ENCODE data around the gene HOXC5. TPM values are rescaled to one million over a fixed set of nuclear protein-coding genes. Genes with fewer than 3 reads are reported as not detected.
A peak's percentile ranks its signal among the peaks of the same experiment; 100 is the strongest.

The HOXC5 gene
- total and polyA plus RNA-seq, 3 donors from 2014 or later: 1.3 to 5.5 (median 1.9) TPM

GRCh38 chr12:54037360-54038283, 4.8 kb downstream of the HOXC5 start:
- WGBS, 2 donors: 72 to 79% methylated on average over 14 of the region's 14 CpGs
- Histone ChIP-seq H3K9me3 (no peaks in the 10 kb centered on the region), H3K27ac (no peak overlapping the region), H3K4me1 (peaks cover 4% of the 10 kb centered on the region), H3K36me3 (ENCODE audit: low read depth, missing control alignments) (no peaks in the 10 kb centered on the region), H3K27me3 (no peaks in the 10 kb centered on the region), H3K4me3 (no peak overlapping the region)
- intact Hi-C loops (cut with DNase I; ENCODE audit: low total_unique reads): no loop called here
- TF ChIP-seq POLR2A (IDR thresholded peaks at IDR 0.05) (no peak), CTCF (IDR thresholded peaks at IDR 0.05) (no peak)
- DNase-seq: no peak

- DNase-seq: no peak
- H3K4me1 ChIP-seq: peaks cover 4% of the 10 kb centered on the region
- no peaks in the 10 kb centered on the region for H3K27me3 ChIP-seq
- H3K9me3 ChIP-seq: no peaks in the 10 kb centered on the region
- H3K36me3 ChIP-seq (ENCODE audit: low read depth, missing control alignments): no peaks in the 10 kb centered on the region
- WGBS, 2 donors: 63 to 78% methylated on average over 5 of the region's 5 CpGs
- TF ChIP-seq POLR2A (IDR thresholded peaks at IDR 0.05): no peak
- no peak for TF ChIP-seq CTCF (IDR thresholded peaks at IDR 0.05)
- no peak overlapping the region for H3K4me3 ChIP-seq
- intact Hi-C loops (cut with DNase I; ENCODE audit: low total_unique reads): no loop called here
- H3K27ac ChIP-seq: no peak overlapping the region
Measured at GRCh38 chr12:54038284-54038870, 5.5 kb downstream of the HOXC5 start.

- Histone ChIP-seq H3K4me1 (peaks cover 4% of the 10 kb centered on the region), H3K36me3 (ENCODE audit: low read depth, missing control alignments) (no peaks in the 10 kb centered on the region), H3K27ac (no peak overlapping the region), H3K27me3 (no peaks in the 10 kb centered on the region), H3K4me3 (no peak overlapping the region), H3K9me3 (no peaks in the 10 kb centered on the region)
- DNase-seq: no peak
- 51 to 58% methylated on average over 9 of the region's 9 CpGs for WGBS, 2 donors
- TF ChIP-seq POLR2A (IDR thresholded peaks at IDR 0.05): no peak
- no peak for TF ChIP-seq CTCF (IDR thresholded peaks at IDR 0.05)
- intact Hi-C loops (cut with DNase I; ENCODE audit: low total_unique reads): no loop called here
Measured at GRCh38 chr12:54038871-54039414, 6.1 kb downstream of the HOXC5 start.

- Histone ChIP-seq H3K27me3 (no peaks in the 10 kb centered on the region), H3K36me3 (ENCODE audit: low read depth, missing control alignments) (no peaks in the 10 kb centered on the region), H3K4me1 (peaks cover 4% of the 10 kb centered on the region), H3K9me3 (no peaks in the 10 kb centered on the region), H3K4me3 (peak overlapping the region in 1 of 2 donors; percentile 26), H3K27ac (peak overlapping the region in 1 of 2 donors; percentile 39)
- TF ChIP-seq CTCF (IDR thresholded peaks at IDR 0.05) (no peak), POLR2A (IDR thresholded peaks at IDR 0.05) (no peak)
- 12 to 20% methylated on average over 16 of the region's 16 CpGs for WGBS, 2 donors
- DNase-seq: peak; percentile 69
- intact Hi-C loops (cut with DNase I; ENCODE audit: low total_unique reads): no loop called here
Measured at GRCh38 chr12:54039417-54040147, 6.7 kb downstream of the HOXC5 start.

Measured in testis (tissue), 3 donors.